HK-2 (cell line): ENCODE data around the gene SF3B2.
"Not testable (repeated sequence)": the region's sequence is repeated elsewhere in the genome, so short reads cannot be mapped to it uniquely, and the experiment has no call there.

Source experiments
- DNase-seq: peaks from one replicate; pipeline ENCODE4 v3.0.0-alpha.2; 2018; ENCODE audit not compliant: unreplicated experiment

The SF3B2 gene

GRCh38 chr11:66111158-66111557 lies 59.0 kb downstream of the SF3B2 start:
- DNase-seq: no peak

- no peak for DNase-seq
Observed at GRCh38 chr11:66112041-66112491, 59.9 kb downstream of the SF3B2 start.

DNA sequence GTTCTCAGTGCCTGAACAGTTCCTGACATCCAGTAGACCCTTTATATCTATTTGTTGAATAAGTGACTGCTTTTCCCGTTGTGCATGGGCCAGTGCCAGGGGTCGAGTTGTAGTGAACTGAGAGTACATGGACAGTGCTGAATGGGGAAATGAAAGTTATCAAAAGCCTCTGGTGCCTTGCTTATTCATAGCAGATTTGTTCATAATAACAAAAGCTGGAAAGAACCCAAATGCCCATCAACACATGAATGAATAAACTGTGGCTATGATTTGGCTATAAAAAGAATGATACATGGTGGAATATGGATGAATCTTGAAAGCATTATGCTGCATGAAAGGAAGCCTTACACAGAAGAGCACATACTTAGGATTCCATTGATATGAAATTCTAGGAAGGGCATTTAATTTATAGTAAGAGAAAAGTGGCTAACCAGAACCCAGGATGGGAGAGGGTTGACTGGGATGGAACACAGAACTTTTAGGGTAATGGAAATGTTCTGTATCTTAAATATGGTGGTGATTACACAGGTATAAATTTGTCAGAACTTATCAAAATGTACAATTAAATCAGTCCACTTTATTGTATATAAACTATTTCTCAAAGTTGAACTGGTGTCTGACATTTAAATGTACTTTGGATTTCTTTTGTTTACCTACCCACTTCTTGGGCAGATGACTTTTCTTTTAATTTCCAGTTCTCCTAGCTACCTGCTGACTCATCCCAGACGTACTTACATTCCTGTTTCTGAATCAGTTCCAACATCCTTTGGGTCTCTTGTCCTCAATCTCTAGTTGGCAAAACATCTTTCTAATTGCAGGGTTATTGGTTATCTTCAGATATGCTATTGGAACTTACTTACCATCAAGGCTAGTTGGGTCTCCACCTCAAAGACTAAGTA lies 60.7 kb downstream of the SF3B2 start:
- no peak for DNase-seq

GRCh38 chr11:66114957-66115356 lies 62.8 kb downstream of the SF3B2 start:
- not testable (repeated sequence) for DNase-seq

- DNase-seq: no peak
Observed at GRCh38 chr11:66115638-66116301, 63.6 kb downstream of the SF3B2 start.

DNA sequence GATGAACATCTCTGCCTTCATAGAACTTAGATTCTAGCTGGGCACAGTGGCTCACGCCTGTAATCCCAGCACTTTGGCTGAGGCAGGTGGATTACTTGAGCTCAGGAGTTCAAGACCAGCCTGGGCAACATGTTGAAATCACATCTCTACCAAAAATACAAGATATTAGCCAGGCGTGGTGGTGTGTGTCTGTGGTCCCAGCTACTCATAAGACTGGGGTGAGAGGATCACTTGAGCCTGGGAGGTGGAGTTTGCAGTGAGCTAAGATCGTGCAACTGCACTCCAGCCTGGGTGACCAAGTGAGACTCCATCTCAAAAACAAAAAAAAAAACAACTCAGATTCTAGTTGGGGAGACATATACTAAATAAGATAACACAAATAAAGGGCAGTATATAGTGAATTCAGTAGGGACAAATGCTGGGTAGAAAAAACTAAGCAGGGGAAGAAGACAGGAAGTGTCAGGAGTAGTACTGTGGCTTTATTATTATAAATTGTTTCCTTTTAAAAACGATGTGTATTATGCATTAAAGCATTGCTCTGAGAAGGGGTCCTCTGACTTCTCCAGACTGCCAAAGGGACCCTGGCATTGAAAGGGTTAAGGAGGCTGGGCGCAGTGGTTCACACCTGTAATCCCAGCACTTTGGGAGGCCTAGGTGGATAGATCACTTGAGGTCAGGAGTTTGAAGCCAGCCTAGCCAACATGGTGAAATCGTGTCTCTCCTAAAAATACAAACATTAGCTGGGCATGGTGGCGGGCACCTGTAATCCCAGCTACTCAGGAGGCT lies 64.6 kb downstream of the SF3B2 start:
- no peak for DNase-seq

- no peak for DNase-seq
Observed at GRCh38 chr11:66118847-66119246, 66.7 kb downstream of the SF3B2 start.
